ENCODE results near the gene CCDC121. TPM values are rescaled to one million over a fixed set of nuclear protein-coding genes. Genes with fewer than 3 reads are reported as not detected.
A peak's percentile ranks its signal among the peaks of the same experiment; 100 is the strongest.

The CCDC121 gene
- total RNA-seq, 2 experiments from 2014 or later: 0.40 to 0.43 TPM

DNA sequence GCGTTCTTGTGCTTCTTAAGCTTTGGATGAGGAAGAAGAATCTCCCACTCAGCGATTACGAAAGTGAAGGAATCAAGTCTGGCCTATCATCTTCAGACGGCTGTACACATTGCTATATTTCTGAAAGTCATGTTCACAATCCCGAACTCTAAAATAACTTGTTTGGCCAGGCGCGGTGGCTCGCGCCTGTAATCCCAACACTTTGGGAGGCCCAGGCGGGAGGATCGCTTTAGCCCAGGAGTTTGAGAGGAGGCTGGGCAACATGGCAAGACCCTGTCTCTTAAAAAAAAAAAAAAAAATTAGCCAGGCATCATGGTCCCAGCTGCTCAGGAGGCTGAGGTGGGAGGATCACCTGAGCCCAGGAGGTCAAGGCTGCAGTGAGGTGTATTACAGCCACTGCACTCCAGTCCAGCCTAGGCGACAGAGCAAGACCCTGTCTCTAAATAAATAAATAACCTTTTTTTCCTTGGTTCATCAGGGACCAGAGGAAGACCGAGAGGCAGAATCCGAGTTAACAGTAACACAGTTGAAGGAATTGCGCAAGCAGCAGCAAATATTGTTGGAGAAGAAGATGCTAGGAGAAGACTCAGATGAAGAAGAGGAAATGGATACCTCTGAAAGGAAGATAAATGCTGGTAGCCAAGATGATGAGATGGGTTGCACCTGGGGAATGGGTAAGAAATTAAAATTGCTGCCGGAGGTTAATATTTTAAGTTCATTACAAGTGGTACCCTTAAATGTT is 36.0 kb upstream of the CCDC121 start:
- intact Hi-C loops (cut with micrococcal nuclease): no loop called here
- POLR2A ChIA-PET: interaction anchor here (1.0 to 3.1 kb wide), 10 partner anchors 8 to 255 kb away, joined by 3 to 13 read pairs (median 4); partner anchors contain the start of gene PPM1G
- CTCF ChIA-PET: interaction anchor here (1.0 to 6.6 kb wide), 4 partner anchors 11 to 54 kb away, joined by 3 to 58 read pairs (median 4); no protein-coding TSS in a partner anchor
- DNase-seq (no peak), ATAC-seq (no peak)
- H3K27me3 Mint-ChIP-seq: no peaks in the 10 kb centered on the region
- H3K4me3 Mint-ChIP-seq: peak overlapping the region; percentile 93
- H3K4me1 Mint-ChIP-seq (ENCODE audit: low read depth): peaks cover 43% of the 10 kb centered on the region
- TF ChIP-seq, protein P1, sequence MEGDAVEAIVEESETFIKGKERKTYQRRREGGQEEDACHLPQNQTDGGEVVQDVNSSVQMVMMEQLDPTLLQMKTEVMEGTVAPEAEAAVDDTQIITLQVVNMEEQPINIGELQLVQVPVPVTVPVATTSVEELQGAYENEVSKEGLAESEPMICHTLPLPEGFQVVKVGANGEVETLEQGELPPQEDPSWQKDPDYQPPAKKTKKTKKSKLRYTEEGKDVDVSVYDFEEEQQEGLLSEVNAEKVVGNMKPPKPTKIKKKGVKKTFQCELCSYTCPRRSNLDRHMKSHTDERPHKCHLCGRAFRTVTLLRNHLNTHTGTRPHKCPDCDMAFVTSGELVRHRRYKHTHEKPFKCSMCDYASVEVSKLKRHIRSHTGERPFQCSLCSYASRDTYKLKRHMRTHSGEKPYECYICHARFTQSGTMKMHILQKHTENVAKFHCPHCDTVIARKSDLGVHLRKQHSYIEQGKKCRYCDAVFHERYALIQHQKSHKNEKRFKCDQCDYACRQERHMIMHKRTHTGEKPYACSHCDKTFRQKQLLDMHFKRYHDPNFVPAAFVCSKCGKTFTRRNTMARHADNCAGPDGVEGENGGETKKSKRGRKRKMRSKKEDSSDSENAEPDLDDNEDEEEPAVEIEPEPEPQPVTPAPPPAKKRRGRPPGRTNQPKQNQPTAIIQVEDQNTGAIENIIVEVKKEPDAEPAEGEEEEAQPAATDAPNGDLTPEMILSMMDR (IDR thresholded peaks at IDR 0.05): no peak
- peak overlapping the region; percentile 100 for H3K27ac Mint-ChIP-seq
- peaks cover 29% of the 10 kb centered on the region for H3K36me3 Mint-ChIP-seq (ENCODE audit: low read depth)
- H3K9me3 Mint-ChIP-seq: no peaks in the 10 kb centered on the region

DNA sequence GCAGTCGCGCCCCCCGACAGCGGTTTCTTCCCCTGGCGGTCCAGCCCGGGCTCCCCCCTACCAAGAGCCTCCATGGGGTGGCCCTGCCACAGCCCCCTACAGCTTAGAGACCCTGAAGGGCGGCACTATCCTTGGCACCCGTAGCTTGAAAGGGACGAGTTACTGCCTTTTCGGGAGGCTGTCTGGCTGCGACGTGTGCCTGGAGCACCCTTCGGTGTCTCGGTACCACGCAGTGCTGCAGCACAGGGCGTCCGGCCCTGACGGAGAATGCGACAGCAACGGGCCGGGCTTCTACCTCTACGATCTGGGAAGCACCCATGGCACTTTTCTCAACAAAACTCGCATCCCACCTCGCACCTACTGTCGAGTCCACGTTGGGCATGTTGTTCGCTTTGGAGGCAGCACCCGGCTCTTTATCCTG is 35.4 kb upstream of the CCDC121 start:
- DNase-seq (no peak), ATAC-seq (peak; percentile 27)
- H3K9me3 Mint-ChIP-seq: no peaks in the 10 kb centered on the region
- H3K4me1 Mint-ChIP-seq (ENCODE audit: low read depth): peaks cover 49% of the 10 kb centered on the region
- peak overlapping the region; percentile 100 for H3K27ac Mint-ChIP-seq
- intact Hi-C loops (cut with micrococcal nuclease): no loop called here
- H3K36me3 Mint-ChIP-seq (ENCODE audit: low read depth): peaks cover 30% of the 10 kb centered on the region
- POLR2A ChIA-PET: interaction anchor here (0.7 to 3.1 kb wide), 22 partner anchors 9 to 295 kb away, joined by 3 to 13 read pairs (median 3); partner anchors contain the start of genes CCDC121, GPN1, NRBP1 and PPM1G
- no peaks in the 10 kb centered on the region for H3K27me3 Mint-ChIP-seq
- CTCF ChIA-PET: interaction anchor here (1.0 to 6.6 kb wide), 4 partner anchors 11 to 53 kb away, joined by 3 to 58 read pairs (median 4); no protein-coding TSS in a partner anchor
- TF ChIP-seq, protein P1 (IDR thresholded peaks at IDR 0.05): no peak
- peak overlapping the region; percentile 93 for H3K4me3 Mint-ChIP-seq

DNA sequence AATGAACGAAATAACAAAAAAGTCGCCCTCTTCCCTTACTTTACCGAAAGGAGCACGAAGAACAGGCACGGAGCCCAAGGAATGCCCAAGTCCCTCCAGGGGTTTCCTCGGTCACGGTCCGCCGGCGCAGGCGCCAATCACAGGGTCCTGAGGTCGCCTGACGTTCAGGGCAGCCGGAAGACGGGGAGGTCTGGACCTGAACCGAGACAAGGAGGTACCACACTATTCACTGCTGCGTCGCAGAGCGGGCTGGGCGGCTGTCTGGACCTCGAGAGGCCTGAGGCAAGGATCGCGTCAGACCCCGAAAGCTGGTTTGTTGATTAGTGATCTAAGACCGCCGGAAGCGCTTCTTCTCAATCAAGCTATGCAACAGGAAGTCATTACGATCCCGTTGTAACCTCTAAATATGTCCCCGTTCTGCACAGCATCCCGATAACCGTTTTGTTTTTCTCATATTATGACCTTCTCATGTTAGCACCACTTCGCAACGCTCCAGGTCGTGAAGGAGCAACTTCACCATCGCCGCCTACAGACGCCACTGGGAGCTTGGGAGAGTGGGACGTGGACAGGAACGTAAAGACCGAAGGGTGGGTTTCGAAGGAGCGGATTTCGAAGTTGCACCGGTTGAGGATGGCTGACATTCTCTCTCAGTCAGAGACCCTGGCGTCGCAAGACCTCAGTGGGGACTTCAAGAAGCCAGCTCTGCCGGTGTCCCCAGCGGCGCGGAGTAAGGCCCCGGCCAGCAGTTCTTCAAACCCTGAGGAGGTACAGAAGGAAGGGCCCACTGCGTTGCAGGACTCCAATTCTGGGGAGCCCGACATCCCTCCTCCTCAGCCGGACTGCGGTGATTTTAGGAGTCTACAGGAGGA is 34.7 kb upstream of the CCDC121 start, which contains the start of the genes SLC4A1AP and SUPT7L:
TSS of gene SLC4A1AP (plus strand) at position 605 of the 869 bp plus-strand sequence. CDS start at position 631, 26 bp downstream.
TSS of gene SUPT7L (minus strand) at position 330 of the 869 bp plus-strand sequence. CDS start 1,422 bp downstream, outside the sequence.
- Mint-ChIP-seq H3K27ac (peak within 1 kb of the TSS; percentile 100), H3K4me1 (ENCODE audit: low read depth) (peaks cover 50% of the 10 kb centered on the region), H3K36me3 (ENCODE audit: low read depth) (peaks cover 25% of the 10 kb centered on the region), H3K9me3 (no peaks in the 10 kb centered on the region), H3K27me3 (no peaks in the 10 kb centered on the region), H3K4me3 (peak within 1 kb of the TSS; percentile 93)
- CTCF ChIA-PET: interaction anchor here (1.0 to 6.6 kb wide), 4 partner anchors 12 to 53 kb away, joined by 3 to 58 read pairs (median 4); no protein-coding TSS in a partner anchor
- ATAC-seq: peak; percentile 82
- intact Hi-C loops (cut with micrococcal nuclease): no loop called here
- peak; percentile 81 for DNase-seq
- TF ChIP-seq, protein P1 (IDR thresholded peaks at IDR 0.05): no peak
- POLR2A ChIA-PET: interaction anchor here (0.7 to 3.1 kb wide), 24 partner anchors 8 to 294 kb away, joined by 3 to 13 read pairs (median 3); partner anchors contain the start of genes CCDC121, GPN1, NRBP1 and PPM1G

DNA sequence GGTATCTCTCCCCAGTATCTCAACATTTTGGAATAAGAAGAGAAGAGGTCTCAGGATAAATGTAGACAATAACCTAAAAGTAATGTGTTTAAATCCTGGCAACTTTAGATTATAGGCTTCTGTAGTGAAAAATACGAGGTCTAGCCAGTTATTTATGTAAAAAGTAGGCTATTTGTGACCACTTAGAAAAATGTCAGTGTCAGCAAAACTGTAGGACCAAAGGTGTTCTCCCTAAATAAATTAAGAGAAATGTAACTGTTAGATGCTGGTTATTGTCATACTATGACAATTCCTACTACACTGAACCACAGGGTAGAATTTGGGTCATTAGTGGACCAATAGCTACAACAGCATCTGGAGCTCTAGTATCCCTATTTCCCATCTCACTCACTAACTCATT is 32.6 kb upstream of the CCDC121 start:
- Mint-ChIP-seq H3K27ac (no peak overlapping the region), H3K9me3 (no peaks in the 10 kb centered on the region), H3K36me3 (ENCODE audit: low read depth) (peaks cover 25% of the 10 kb centered on the region), H3K27me3 (no peaks in the 10 kb centered on the region), H3K4me1 (ENCODE audit: low read depth) (peaks cover 43% of the 10 kb centered on the region), H3K4me3 (peak overlapping the region; percentile 93)
- no peak for DNase-seq
- ChIA-PET CTCF (no interaction called here), POLR2A (interaction anchor here (1.2 to 3.1 kb wide), 2 partner anchors 11 to 20 kb away, joined by 3 to 13 read pairs; no protein-coding TSS in a partner anchor)
- intact Hi-C loops (cut with micrococcal nuclease): no loop called here
- no peak for ATAC-seq
- TF ChIP-seq, protein P1 (IDR thresholded peaks at IDR 0.05): no peak
